GM12873 (cell line): ENCODE measurements around the gene NAPEPLD.

ENCODE experiments used
- TF ChIP-seq, protein P1 (sequence below): IDR thresholded peaks from 2 replicates; pipeline ENCODE4 v1.5.1; 2012; ENCODE audit warnings: low read depth, mild to moderate bottlenecking, moderate library complexity, low read length, control low read depth; ENCODE audit not compliant: insufficient read depth; ENCODE audit errors: missing control alignments

The NAPEPLD gene

DNA sequence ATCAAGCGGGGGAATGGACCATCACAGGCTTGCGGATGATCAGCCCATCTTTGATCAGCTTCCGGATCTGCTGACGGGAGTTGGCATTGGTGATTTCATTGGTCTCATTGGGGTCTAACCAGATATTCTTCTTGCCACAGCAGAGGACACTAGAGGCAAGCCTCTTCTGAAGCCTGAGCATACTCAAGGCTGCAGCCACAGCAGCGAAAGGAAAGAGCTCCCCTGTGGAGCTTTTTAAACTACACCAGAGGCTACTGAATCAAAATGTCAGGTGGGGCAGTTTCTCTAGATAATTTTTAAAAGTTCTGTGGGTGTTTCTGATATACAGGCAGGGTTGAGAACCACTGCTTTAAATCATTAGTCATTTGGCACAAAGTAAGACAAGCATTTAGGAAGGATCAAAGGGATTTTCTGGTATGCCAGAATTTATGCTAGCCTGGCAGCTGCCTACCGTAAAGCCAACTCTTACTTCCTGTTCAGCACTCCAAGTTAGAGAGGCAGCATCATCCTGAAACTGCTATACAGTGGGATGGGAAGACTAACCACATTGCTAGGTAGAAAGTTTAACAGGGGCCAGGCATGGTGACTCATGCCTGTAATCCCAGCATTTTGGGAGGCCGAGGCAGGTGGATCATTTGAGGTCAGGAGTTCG, 7.0 kb downstream of the NAPEPLD start:
- TF ChIP-seq, protein P1, sequence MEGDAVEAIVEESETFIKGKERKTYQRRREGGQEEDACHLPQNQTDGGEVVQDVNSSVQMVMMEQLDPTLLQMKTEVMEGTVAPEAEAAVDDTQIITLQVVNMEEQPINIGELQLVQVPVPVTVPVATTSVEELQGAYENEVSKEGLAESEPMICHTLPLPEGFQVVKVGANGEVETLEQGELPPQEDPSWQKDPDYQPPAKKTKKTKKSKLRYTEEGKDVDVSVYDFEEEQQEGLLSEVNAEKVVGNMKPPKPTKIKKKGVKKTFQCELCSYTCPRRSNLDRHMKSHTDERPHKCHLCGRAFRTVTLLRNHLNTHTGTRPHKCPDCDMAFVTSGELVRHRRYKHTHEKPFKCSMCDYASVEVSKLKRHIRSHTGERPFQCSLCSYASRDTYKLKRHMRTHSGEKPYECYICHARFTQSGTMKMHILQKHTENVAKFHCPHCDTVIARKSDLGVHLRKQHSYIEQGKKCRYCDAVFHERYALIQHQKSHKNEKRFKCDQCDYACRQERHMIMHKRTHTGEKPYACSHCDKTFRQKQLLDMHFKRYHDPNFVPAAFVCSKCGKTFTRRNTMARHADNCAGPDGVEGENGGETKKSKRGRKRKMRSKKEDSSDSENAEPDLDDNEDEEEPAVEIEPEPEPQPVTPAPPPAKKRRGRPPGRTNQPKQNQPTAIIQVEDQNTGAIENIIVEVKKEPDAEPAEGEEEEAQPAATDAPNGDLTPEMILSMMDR, result no peak

DNA sequence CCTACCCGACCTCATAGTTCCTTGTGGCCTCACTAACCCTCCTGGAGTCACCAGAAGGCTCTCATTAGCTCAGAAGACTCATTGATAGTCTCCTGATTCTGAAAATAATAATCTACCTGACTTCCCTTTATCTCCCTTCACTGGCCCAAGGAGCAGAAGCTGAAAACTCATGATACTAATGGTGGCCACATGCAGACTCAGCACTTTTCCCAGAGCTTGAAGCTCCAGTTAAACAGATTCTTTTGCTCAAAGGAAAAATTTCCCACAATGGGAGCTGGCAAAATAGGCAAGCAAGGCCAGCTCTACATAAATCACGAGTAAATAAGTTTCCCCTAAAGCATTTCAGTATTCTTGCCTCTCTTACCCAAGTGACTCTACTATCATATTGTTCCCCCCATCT, 8.2 kb downstream of the NAPEPLD start:
- TF ChIP-seq, protein P1, result no peak

DNA sequence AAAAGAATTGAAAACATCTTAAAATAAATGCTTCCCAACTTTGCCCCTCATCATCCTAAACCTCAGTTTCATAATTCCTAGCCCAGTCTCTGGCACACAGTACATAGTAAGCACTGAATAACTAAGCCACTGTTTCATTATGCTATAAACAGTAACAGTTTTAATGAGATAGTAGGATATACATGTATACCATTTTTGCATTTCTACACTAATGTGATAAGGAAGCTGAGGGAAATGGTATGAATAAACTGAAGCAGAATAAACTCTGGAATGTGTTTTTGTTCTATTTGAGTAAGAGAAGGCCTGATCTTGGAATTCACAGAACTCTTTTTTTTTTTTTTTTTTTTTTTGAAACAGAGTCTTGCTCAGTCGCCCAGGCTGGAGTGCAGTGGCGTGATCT, 8.8 kb downstream of the NAPEPLD start:
- TF ChIP-seq, protein P1, result no peak

DNA sequence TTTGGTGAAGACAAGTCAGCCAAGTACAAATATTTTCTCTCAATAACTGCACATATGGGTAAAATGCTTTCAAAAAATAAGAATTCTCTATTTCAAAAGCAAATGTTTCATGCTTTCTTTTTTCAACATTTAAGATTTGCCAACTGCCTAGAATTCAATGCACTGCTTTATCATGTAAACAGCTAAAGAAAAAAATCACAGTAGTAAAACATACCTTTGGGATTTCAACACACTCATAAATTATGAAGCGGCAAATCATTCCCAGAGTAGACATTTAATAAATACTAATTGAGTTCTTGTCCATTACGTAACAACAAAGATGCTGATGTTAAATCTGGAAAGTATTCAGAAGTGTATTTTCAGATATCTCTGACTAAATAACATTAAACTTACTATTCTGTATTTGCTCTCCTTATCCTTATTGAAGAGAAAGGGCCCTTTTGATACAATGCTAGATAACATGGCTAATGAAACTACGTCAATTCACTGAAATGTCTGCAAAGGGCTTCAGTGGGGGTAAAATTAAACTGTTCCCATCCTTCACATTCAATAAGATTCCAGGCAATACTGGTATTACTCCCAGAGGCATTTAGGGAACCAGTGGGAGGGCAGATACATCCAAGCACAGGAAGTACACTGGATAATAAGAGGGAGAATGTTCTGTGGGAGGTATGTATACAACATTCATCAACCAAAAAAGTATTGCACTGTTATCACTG, 13.9 kb downstream of the NAPEPLD start:
- TF ChIP-seq, protein P1, result no peak

DNA sequence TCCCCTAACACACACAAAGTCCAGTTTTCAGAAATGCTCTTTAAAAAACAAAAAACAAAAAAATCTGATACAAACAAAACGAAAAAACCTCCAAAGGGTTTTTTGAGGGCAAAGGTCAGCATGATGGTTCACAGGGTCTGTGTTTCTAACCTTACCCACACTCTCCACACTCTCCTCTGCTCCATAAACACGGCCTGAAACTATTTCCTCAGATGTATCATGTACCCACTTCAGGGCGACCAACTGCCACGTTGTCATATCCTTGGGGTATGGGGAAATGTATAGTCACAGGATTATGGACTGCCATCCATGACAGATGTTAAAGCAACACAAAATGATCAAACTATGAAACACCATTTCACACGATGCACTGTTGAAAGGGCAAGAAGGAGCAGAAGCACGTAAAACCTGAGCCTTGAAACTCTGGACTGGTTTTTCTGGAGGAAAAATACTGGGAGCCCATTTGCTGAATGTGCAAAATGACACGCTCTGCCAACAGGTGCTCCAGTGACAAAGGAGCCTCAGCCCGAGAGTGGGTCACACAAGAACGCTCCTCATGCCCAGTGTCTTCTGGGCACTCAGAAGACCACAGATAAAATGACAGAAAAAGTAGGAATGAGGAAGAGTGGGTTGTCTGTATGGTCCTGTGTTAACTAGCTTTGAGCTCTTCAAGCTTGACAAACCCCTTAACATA, 15.8 kb downstream of the NAPEPLD start:
- TF ChIP-seq, protein P1, result no peak

DNA sequence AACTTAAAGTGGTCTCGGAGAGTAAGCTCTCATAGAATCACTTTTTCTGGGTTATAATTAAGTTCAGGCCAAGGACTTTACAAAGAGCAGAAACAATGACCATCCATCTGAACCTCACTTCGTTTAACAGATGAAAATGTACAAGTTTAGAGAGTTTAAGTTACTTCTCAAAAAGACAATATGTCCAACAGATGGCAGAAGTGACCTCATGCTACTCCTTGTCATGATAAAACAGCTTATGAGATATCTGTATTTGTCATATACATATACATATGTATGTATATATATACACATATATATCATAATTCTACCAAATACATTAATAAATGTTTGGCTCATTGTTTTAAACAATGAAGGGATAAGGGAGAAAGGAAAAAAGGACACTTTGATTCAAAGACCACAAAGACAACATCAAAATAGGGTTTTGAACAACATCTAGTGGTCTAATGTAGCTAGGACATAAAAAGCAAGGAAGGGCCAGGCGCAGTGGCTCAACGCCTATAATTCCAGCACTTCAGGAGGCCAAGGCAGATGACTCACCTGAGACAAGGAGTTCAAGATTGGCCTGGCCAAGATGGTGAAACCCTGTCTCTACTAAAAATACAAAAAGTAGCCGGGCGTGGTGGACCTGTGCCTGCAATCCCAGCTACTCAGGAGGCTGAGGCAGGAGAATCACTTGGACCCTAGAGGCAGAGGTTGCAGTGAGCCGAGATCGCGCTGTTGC, 17.8 kb downstream of the NAPEPLD start:
- TF ChIP-seq, protein P1, result no peak
